WERI-Rb-1 (cell line): ENCODE results near the gene XRCC2.
"Not testable (repeated sequence)": the region's sequence is repeated elsewhere in the genome, so short reads cannot be mapped to it uniquely, and the experiment has no call there.

Experiments
- DNase-seq: peaks from one replicate; pipeline ENCODE4 v3.0.0-alpha.2; 2020
- H3K27ac ChIP-seq: fragments of 250-450 bp; sonication (Bioruptor Pico); 2 replicates; pipeline ENCODE4 v1.5.1; 2020; ENCODE audit warnings: mild to moderate bottlenecking, moderate library complexity
- H3K27me3 ChIP-seq: fragments of 250-450 bp; sonication (Bioruptor Pico); 2 replicates; pipeline ENCODE4 v1.5.1; 2021; ENCODE audit warnings: mild to moderate bottlenecking, low read depth, moderate library complexity; ENCODE audit not compliant: insufficient read depth, severe bottlenecking
- H3K36me3 ChIP-seq: fragments of 250-450 bp; sonication (Bioruptor Pico); 2 replicates; pipeline ENCODE4 v1.5.1; 2020; ENCODE audit warnings: mild to moderate bottlenecking, moderate library complexity
- H3K4me3 ChIP-seq: 2 replicates; pipeline ENCODE4 v1.5.1; 2011; ENCODE audit warnings: low read depth, mild to moderate bottlenecking, control low read depth, low read length
- H3K9me3 ChIP-seq: fragments of 250-450 bp; sonication (Bioruptor Pico); 2 replicates; pipeline ENCODE4 v1.5.1; 2021; ENCODE audit warnings: mild to moderate bottlenecking, moderate library complexity; ENCODE audit not compliant: severe bottlenecking
- TF ChIP-seq, protein P1 (sequence below): IDR thresholded peaks from 2 replicates; pipeline ENCODE4 v1.5.1; 2011; ENCODE audit warnings: low read depth, mild to moderate bottlenecking, control low read depth, inconsistent platforms, low read length

Gene XRCC2

DNA sequence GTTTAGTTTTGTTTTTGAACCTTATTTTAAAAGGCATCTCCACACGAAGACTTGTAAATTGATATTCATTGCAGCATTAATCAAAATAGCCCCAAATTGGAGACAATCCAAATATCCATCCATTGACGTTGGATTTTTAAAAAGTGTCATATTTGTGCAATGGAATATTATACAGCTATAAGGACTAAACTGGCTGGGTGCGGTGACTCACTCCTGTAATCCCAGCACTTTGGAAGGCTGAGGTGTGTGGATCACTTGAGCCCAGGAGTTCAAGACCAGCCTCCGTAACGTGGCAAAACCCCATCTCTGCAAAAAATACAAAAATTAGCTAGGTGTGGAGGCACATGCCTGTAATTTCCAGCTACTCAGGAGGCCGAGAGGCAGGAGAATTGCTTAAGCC lies 35.1 kb downstream of the XRCC2 start:
- no peaks in the 10 kb centered on the region for H3K27me3 ChIP-seq
- no peaks in the 10 kb centered on the region for H3K9me3 ChIP-seq
- no peak for DNase-seq
- TF ChIP-seq, protein P1, sequence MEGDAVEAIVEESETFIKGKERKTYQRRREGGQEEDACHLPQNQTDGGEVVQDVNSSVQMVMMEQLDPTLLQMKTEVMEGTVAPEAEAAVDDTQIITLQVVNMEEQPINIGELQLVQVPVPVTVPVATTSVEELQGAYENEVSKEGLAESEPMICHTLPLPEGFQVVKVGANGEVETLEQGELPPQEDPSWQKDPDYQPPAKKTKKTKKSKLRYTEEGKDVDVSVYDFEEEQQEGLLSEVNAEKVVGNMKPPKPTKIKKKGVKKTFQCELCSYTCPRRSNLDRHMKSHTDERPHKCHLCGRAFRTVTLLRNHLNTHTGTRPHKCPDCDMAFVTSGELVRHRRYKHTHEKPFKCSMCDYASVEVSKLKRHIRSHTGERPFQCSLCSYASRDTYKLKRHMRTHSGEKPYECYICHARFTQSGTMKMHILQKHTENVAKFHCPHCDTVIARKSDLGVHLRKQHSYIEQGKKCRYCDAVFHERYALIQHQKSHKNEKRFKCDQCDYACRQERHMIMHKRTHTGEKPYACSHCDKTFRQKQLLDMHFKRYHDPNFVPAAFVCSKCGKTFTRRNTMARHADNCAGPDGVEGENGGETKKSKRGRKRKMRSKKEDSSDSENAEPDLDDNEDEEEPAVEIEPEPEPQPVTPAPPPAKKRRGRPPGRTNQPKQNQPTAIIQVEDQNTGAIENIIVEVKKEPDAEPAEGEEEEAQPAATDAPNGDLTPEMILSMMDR = no peak
- H3K36me3 ChIP-seq = peaks cover 3% of the 10 kb centered on the region; the same call in 1 of the 2 replicates
- H3K4me3 ChIP-seq = no peak overlapping the region
- H3K27ac ChIP-seq = no peak overlapping the region

DNA sequence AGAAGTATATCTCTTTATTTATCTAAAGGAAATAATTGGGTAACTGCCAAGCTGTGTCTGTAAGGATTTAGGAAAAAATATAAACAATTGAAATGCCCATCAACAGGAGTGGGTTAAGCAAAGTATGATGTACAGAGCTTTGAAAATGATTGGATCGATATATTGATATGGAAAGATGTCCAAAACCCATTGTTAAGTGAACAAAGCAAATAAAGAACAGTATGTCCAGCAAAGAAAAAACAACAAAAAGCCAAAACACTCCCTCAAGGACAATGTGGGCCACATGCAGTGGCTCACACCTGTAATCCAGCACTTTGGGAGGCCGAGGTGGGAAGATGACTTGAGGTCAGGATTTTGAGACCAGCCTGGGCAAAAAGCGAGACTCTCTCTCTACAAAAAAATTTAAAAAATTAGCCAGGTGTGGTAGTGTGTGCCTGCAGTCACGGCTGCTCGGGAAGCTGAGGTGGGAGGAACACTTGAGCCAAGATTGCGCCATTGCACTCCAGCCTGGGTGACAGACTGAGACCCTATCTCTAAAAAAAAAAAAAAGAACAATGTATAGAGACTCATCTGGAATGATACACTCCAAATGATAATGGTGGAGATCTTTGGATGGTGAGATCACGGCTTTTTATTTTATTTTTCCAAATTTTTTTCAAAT lies 37.9 kb downstream of the XRCC2 start:
- DNase-seq = no peak
- no peaks in the 10 kb centered on the region for H3K9me3 ChIP-seq
- H3K4me3 ChIP-seq = no peak overlapping the region
- H3K36me3 ChIP-seq = no peaks in the 10 kb centered on the region
- TF ChIP-seq, protein P1 = no peak
- H3K27ac ChIP-seq = no peak overlapping the region
- H3K27me3 ChIP-seq = no peaks in the 10 kb centered on the region

GRCh38 chr7:152637161-152637560 lies 38.8 kb downstream of the XRCC2 start:
- DNase-seq = no peak
- H3K4me3 ChIP-seq = no peak overlapping the region
- no peaks in the 10 kb centered on the region for H3K36me3 ChIP-seq
- H3K9me3 ChIP-seq = no peaks in the 10 kb centered on the region
- H3K27me3 ChIP-seq = no peaks in the 10 kb centered on the region
- TF ChIP-seq, protein P1 = no peak
- H3K27ac ChIP-seq = no peak overlapping the region

- TF ChIP-seq, protein P1 = no peak
- no peak overlapping the region for H3K27ac ChIP-seq
- peak; percentile 65 for DNase-seq
- no peaks in the 10 kb centered on the region for H3K27me3 ChIP-seq
- no peak overlapping the region for H3K4me3 ChIP-seq
- H3K9me3 ChIP-seq = no peaks in the 10 kb centered on the region
- H3K36me3 ChIP-seq = no peaks in the 10 kb centered on the region
These were observed 39.5 kb downstream of the XRCC2 start for GRCh38 chr7:152636441-152636840.

DNA sequence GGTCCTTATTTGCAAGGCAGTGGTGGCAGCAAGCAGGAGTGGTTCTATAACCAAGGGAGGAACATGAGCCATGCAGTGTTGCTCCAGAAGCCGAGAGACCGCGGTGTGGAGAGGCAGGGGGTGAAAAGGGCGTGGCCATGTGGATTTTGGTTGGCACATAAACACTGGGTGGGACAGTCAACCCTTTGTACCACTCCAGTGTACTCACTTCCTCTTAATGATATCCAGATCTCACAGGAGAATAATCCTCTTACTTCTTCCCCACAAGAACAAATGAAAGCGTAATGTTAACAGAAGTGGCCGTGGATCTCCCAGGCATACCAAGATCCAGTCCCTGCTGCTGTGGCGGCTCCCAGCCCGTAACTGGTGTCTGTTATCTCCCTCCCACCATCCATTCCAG lies 42.4 kb downstream of the XRCC2 start:
- DNase-seq = no peak
- Histone ChIP-seq H3K36me3 (no peaks in the 10 kb centered on the region), H3K4me3 (no peak overlapping the region), H3K27ac (no peak overlapping the region), H3K27me3 (no peaks in the 10 kb centered on the region), H3K9me3 (no peaks in the 10 kb centered on the region)
- TF ChIP-seq, protein P1 = no peak

DNA sequence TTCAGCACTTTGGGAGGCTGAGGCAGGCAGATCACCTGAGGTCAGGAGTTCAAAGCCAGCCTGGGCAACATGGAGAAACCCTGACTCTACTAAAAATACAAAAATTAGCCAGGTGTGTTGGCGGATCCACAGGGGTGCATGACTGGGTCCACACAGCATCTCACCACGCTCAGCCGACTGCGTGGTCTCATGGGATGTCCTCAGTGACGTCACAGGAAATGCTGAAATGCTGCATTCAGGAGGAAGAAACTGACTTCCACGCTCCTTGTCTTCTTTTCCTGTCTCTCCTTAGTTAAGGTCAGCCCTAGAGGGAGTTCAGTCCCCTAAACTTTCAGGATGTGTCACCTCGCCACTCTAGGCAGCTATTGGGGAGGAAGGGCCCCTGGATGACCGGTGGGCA lies 42.9 kb downstream of the XRCC2 start:
- Histone ChIP-seq H3K27me3 (no peaks in the 10 kb centered on the region), H3K27ac (no peak overlapping the region), H3K36me3 (no peaks in the 10 kb centered on the region), H3K4me3 (no peak overlapping the region), H3K9me3 (peaks cover 2% of the 10 kb centered on the region)
- TF ChIP-seq, protein P1 = no peak
- DNase-seq = no peak

DNA sequence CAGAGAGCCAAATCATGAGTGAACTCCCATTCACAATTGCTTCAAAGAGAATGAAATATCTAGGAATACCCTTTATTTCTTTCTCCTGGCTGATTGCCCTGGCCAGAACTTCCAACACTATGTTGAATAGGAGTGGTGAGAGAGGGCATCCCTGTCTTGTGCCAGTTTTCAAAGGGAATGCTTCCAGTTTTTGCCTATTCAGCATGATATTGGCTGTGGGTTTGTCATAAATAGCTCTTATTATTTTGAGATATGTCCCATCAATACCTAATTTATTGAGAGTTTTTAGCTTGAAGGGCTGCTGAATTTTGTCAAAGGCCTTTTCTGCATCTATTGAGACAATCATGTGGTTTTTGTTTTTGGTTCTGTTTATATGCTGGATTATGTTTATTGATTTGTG lies 47.2 kb downstream of the XRCC2 start:
- not testable (repeated sequence) for H3K4me3 ChIP-seq, H3K27me3 ChIP-seq, H3K9me3 ChIP-seq, DNase-seq, H3K36me3 ChIP-seq, H3K27ac ChIP-seq
